Stomach smooth muscle (tissue), 2 donors: ENCODE data around the gene UCP3.

Experiments
- H3K27ac ChIP-seq: one replicate; pipeline ENCODE4 v1.7.0; 2013; ENCODE audit warnings: mild to moderate bottlenecking, low read length, inconsistent platforms
- H3K27me3 ChIP-seq, 2 donors: one replicate each; pipeline ENCODE4 v1.7.0; 2013; ENCODE audit warnings: low read length in 2 of 2; ENCODE audit not compliant: insufficient read depth in 2 of 2, control insufficient read depth in 1 of 2
- H3K36me3 ChIP-seq, 2 donors: one replicate each; pipeline ENCODE4 v1.7.0; 2013; ENCODE audit warnings: low read length in 2 of 2; ENCODE audit not compliant: control insufficient read depth in 2 of 2, insufficient read depth in 2 of 2
- H3K4me1 ChIP-seq: one replicate; pipeline ENCODE4 v1.7.0; 2013; ENCODE audit warnings: low read length; ENCODE audit not compliant: control insufficient read depth, insufficient read depth
- H3K4me3 ChIP-seq, 2 donors: one replicate each; pipeline ENCODE4 v1.7.0; 2013; ENCODE audit warnings: low read length in 2 of 2
- H3K9ac ChIP-seq, 2 donors: one replicate each; pipeline ENCODE4 v1.7.0; 2013; ENCODE audit warnings: low read length in 2 of 2, mild to moderate bottlenecking in 1 of 2
- H3K9me3 ChIP-seq, 2 donors: one replicate each; pipeline ENCODE4 v1.7.0; 2013; ENCODE audit warnings: low read length in 2 of 2; ENCODE audit not compliant: control insufficient read depth in 2 of 2
- donor health status: healthy.
- donor health status: Pancreatic carcinoma.

UCP3 gene

DNA sequence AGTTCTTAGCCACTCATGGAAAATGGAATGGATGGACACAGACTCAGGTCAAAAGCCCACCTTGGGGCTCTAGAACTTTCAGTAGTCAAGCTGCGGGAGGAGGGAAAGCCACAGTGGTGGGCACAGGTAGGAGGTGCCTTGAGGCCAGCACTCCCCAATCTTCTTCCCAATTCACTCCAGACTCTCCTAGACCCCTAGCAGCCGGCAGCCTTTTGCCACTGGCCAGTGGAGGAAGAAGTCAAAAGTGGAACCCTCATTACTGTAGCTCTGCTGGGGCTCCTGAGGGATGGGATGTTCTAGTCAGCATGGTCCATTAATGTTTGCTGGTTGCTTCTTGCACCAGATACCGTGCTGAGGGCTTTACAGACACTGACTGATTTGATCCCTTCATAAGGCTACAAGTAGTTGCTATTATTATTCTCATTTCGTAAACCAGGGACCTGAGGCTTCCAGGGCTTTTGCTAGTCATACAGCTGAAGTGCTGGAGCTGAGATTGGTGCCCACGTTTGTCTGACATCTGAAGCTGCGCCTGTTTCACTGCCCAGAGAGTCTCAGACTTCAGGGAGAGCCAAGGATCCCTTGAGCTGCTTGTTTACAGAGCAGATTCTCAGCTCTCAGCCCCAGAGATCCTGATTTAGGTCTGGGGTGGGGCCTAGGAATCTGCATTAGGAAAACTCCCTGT lies 1.1 kb downstream of the UCP3 start:
- Histone ChIP-seq H3K27me3 (no peaks in the 10 kb centered on the region), H3K27ac (peak overlapping the region; percentile 6), H3K9ac (no peak overlapping the region), H3K4me3 (no peak overlapping the region), H3K9me3 (no peaks in the 10 kb centered on the region), H3K4me1 (peaks cover 9% of the 10 kb centered on the region), H3K36me3 (peaks cover 10 to 13% of the 10 kb centered on the region in 2 donors)

DNA sequence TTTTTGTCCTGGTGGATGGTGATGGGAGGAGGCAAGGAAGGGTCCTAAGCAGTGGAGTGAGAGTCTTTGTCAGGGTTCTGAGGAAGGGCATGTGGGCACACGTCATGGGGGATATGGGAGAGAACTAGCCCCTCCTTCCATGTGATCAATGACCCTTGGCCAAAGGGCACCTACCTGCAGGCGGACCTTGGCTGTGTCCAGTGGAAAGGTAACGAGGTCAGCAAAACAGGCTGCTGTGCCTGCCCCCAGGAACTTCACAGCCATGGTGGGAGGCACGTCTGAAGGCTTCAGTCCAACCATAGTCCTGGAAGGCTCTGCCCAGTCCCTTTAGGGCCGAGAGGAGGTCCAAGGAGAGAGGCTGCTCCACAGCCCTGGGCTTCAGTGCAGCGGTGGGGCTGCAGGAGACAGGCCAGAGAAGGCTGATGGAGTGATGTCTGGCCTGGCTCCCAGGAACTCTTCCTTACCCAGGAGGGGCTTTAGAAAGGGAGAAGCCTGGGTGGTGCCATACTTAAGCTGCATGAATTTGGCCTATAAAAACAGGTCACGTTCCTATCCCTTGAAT lies 2.1 kb downstream of the UCP3 start:
- no peaks in the 10 kb centered on the region for H3K9me3 ChIP-seq
- H3K36me3 ChIP-seq = peaks cover 12 to 19% of the 10 kb centered on the region in 2 donors
- no peak overlapping the region for H3K4me3 ChIP-seq
- no peak overlapping the region for H3K9ac ChIP-seq
- H3K27me3 ChIP-seq = no peaks in the 10 kb centered on the region
- H3K4me1 ChIP-seq = peaks cover 9% of the 10 kb centered on the region
- no peak overlapping the region for H3K27ac ChIP-seq

GRCh38 chr11:74005721-74006517 lies 3.0 kb downstream of the UCP3 start:
- H3K27me3 ChIP-seq = no peaks in the 10 kb centered on the region
- no peak overlapping the region for H3K27ac ChIP-seq
- no peaks in the 10 kb centered on the region for H3K9me3 ChIP-seq
- peaks cover 12 to 23% of the 10 kb centered on the region in 2 donors for H3K36me3 ChIP-seq
- no peak overlapping the region for H3K9ac ChIP-seq
- peaks cover 9% of the 10 kb centered on the region for H3K4me1 ChIP-seq
- no peak overlapping the region for H3K4me3 ChIP-seq

DNA sequence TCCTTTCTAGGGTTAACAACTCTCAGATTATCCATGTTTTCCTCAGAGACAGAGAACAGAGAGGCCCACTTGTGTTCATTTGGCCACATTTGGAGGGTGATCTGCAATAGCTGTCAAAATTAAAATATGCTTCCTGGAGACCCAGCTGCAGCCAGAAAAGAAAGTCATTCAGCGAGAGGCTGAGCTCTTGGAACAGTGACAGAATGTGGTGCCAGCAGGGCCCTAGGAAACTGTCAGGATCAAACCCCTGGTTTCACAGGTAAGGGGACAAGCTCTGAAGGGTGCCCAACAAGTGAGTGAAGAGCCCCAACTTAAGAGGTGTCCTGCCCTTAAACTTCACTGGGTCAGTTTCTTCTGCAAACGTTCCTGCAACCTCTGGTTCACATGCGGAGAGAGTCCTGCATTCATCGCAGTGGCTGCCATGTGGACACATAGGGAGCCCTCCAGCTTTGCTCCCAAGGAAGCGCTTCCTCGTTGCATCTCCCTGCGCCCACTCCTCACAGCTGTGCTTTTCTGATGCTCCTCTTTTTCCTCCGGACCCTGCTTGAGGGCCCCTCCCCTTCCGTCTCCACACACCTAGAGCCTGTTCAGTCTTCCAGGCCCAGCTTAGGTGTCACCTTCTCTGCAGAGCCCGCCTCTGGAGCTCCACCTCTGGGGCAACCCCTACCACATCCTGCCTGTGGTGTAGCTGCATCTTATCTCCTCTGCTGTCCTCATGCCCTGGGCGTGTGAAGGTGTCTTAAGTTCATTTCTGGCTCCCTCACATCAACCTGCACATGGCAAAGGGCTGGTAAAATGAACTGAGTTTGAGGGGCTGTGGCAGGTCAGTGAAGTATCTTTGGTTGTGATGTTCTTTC lies 3.9 kb downstream of the UCP3 start:
- H3K27ac ChIP-seq = no peak overlapping the region
- H3K4me1 ChIP-seq = peaks cover 9% of the 10 kb centered on the region
- H3K9ac ChIP-seq = no peak overlapping the region
- H3K27me3 ChIP-seq = no peaks in the 10 kb centered on the region
- H3K4me3 ChIP-seq = no peak overlapping the region
- H3K9me3 ChIP-seq = no peaks in the 10 kb centered on the region
- H3K36me3 ChIP-seq = peaks cover 12 to 23% of the 10 kb centered on the region in 2 donors

DNA sequence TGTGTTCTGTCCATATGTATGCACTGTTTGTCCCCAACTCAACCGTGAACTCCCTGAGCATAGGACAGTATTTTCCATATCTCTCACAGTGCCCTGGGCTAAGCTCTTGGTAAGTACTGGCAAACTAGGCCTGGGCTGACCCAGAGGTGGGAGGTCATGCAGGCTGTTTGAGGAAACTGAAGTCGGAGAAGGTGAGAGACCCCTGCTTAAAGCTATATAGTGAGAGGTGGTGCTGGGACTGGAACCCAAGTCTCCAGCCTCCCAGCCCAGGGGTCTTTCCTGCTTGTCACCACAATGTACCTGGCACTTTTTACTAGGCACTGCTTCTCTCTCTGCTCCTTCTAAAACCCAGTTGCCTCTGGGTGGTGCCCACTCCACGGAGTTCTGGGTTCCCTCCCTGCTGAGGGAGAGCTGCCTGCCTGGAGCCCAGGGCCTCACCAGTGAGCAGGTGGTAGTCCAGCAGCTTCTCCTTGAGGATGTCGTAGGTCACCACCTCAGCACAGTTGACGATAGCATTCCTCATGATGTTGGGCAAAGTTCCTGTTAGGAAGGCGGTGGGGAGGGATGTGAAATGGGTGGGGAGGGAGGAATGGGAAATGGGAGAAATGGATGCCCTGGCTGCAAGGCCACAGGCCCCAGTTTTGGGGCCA lies 4.7 kb downstream of the UCP3 start:
- peaks cover 12 to 23% of the 10 kb centered on the region in 2 donors for H3K36me3 ChIP-seq
- no peak overlapping the region for H3K27ac ChIP-seq
- H3K4me3 ChIP-seq = no peak overlapping the region
- H3K4me1 ChIP-seq = peaks cover 9% of the 10 kb centered on the region
- H3K27me3 ChIP-seq = no peaks in the 10 kb centered on the region
- no peak overlapping the region for H3K9ac ChIP-seq
- H3K9me3 ChIP-seq = no peaks in the 10 kb centered on the region

GRCh38 chr11:74002832-74003231 lies 6.1 kb downstream of the UCP3 start:
- no peak overlapping the region for H3K9ac ChIP-seq
- no peaks in the 10 kb centered on the region for H3K27me3 ChIP-seq
- H3K4me3 ChIP-seq = no peak overlapping the region
- H3K9me3 ChIP-seq = no peaks in the 10 kb centered on the region
- peaks cover 12 to 23% of the 10 kb centered on the region in 2 donors for H3K36me3 ChIP-seq
- no peak overlapping the region for H3K27ac ChIP-seq
- peaks cover 3% of the 10 kb centered on the region for H3K4me1 ChIP-seq

GRCh38 chr11:74001822-74002286 lies 7.0 kb downstream of the UCP3 start:
- H3K27me3 ChIP-seq = no peaks in the 10 kb centered on the region
- no peaks in the 10 kb centered on the region for H3K9me3 ChIP-seq
- peaks cover 12 to 23% of the 10 kb centered on the region in 2 donors for H3K36me3 ChIP-seq
- no peak overlapping the region for H3K27ac ChIP-seq
- no peak overlapping the region for H3K4me3 ChIP-seq
- H3K4me1 ChIP-seq = no peaks in the 10 kb centered on the region
- H3K9ac ChIP-seq = no peak overlapping the region

DNA sequence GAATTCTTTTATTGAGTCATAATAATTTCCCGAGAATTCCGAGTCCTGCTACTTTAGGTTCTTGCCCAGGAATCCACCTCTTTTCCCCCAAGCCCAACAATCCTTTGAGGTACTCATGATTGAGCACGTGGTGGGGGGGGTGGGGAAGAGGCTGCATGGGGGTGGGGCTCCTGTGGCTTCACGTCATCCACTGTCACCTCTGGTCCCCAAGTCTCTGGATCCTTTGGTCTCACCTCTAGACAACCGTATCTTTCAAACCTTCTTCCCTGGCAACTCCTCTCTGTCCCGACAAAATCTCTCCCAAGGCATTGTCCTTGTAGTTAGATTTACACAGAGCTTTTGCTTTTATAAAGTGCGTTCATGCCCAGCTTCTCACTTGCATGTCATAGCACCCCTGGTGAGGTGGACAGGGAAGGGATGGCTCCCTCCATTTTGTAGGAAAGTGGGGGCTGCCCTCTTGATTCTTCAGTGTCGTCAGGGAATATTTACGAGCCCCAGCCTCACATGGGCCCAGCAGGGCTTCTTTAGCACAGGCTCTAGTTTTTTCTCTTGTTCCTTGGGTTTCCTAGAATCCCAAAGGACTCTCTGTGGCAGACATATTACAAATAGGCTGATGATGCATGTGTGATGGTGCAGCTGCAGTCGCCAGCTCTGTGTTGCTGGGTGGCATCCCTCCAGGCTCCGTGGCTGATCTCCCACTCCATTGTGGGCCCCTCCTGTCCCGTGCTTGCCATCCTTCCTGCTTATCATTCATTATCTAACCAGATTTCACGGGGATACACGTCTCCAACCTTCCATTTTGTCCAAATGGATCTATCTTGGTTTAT lies 8.4 kb downstream of the UCP3 start:
- peaks cover 12 to 23% of the 10 kb centered on the region in 2 donors for H3K36me3 ChIP-seq

GRCh38 chr11:73999581-74000306 lies 9.1 kb downstream of the UCP3 start:
- Histone ChIP-seq H3K9ac (no peak overlapping the region), H3K27me3 (no peaks in the 10 kb centered on the region), H3K27ac (no peak overlapping the region), H3K4me3 (no peak overlapping the region), H3K36me3 (peaks cover 12 to 23% of the 10 kb centered on the region in 2 donors), H3K9me3 (no peaks in the 10 kb centered on the region), H3K4me1 (no peaks in the 10 kb centered on the region)

More for the DNA sequence above, 8.4 kb downstream of the UCP3 start:
- Histone ChIP-seq H3K9ac (no peak overlapping the region), H3K9me3 (no peaks in the 10 kb centered on the region), H3K27me3 (no peaks in the 10 kb centered on the region), H3K4me1 (no peaks in the 10 kb centered on the region), H3K27ac (no peak overlapping the region), H3K4me3 (no peak overlapping the region)
